T47D (cell line): Measurements from ENCODE around the gene PLPP7.

Experiments
- DNase-seq, 2 experiments: peaks; one replicate each; pipeline versions ENCODE4 v3.0.0 to v3.0.0-alpha.2; 2011 to 2012; ENCODE audit warnings: low read depth in 1 of 2, low spot score in 1 of 2
- JUND ChIP-seq: IDR thresholded peaks from 2 replicates; pipeline ENCODE4 v1.6.1; 2012; ENCODE audit warnings: low read depth
- in situ Hi-C: cut with HindIII; loops from 2 replicates; pipeline ENCODE4 v1.10.0; 2016; ENCODE audit warnings: low sequenced_read_pairs, low pct_unique_long_range_greater_than_20kb

The PLPP7 gene

GRCh38 chr9:131296460-131296859, 6.9 kb downstream of the PLPP7 start:
- in situ Hi-C loops, result no loop called here
- no peak for TF ChIP-seq JUND
- no peak for DNase-seq

GRCh38 chr9:131296906-131297500, 7.5 kb downstream of the PLPP7 start:
- no peak for TF ChIP-seq JUND
- in situ Hi-C loops, result no loop called here
- DNase-seq, result no peak

- DNase-seq, result no peak
- TF ChIP-seq JUND, result no peak
- in situ Hi-C loops, result no loop called here
Observed at GRCh38 chr9:131297903-131298302, 8.4 kb downstream of the PLPP7 start.

- no peak for TF ChIP-seq JUND
- DNase-seq, result no peak
- in situ Hi-C loops, result no loop called here
Observed at GRCh38 chr9:131298341-131298740, 8.8 kb downstream of the PLPP7 start.

GRCh38 chr9:131298816-131299215, 9.3 kb downstream of the PLPP7 start:
- no peak for DNase-seq
- in situ Hi-C loops, result no loop called here
- TF ChIP-seq JUND, result no peak

GRCh38 chr9:131299346-131299960, 9.9 kb downstream of the PLPP7 start:
- no peak for DNase-seq
- no peak for TF ChIP-seq JUND
- in situ Hi-C loops, result no loop called here

- no peak for TF ChIP-seq JUND
- DNase-seq, result no peak
- in situ Hi-C loops, result no loop called here
Observed at GRCh38 chr9:131299961-131300347, 10.4 kb downstream of the PLPP7 start.

GRCh38 chr9:131300444-131300843, 10.9 kb downstream of the PLPP7 start:
- no peak for TF ChIP-seq JUND
- in situ Hi-C loops, result no loop called here
- no peak for DNase-seq

- no peak for TF ChIP-seq JUND
- no peak for DNase-seq
- in situ Hi-C loops, result no loop called here
Observed at GRCh38 chr9:131302244-131303075, 12.9 kb downstream of the PLPP7 start.

- no peak for DNase-seq
- in situ Hi-C loops, result no loop called here
- TF ChIP-seq JUND, result no peak
Observed at GRCh38 chr9:131303381-131304321, 14.1 kb downstream of the PLPP7 start.

GRCh38 chr9:131304676-131305355, 15.3 kb downstream of the PLPP7 start:
- TF ChIP-seq JUND, result no peak; the same call in none of the 2 replicates
- in situ Hi-C loops, result no loop called here
- DNase-seq, result peak; percentile 85 to 87

- no peak for DNase-seq
- TF ChIP-seq JUND, result no peak
- in situ Hi-C loops, result no loop called here
Observed at GRCh38 chr9:131306397-131307004, 17.0 kb downstream of the PLPP7 start.
